HG02870 (cell line): Measurements from ENCODE around the gene CRACDL.
"Not testable (repeated sequence)": the region's sequence is repeated elsewhere in the genome, so short reads cannot be mapped to it uniquely, and the experiment has no call there.

Source experiments
- ATAC-seq: cut with Tn5 transposase; IDR thresholded peaks from one replicate; pipeline ENCODE4 v1.9.1; 2021; ENCODE audit warnings: mild to moderate bottlenecking, moderate library complexity; ENCODE audit not compliant: unreplicated experiment

CRACDL gene

GRCh38 chr2:98886066-98886554 lies 49.9 kb downstream of the CRACDL start:
- no peak for ATAC-seq

DNA sequence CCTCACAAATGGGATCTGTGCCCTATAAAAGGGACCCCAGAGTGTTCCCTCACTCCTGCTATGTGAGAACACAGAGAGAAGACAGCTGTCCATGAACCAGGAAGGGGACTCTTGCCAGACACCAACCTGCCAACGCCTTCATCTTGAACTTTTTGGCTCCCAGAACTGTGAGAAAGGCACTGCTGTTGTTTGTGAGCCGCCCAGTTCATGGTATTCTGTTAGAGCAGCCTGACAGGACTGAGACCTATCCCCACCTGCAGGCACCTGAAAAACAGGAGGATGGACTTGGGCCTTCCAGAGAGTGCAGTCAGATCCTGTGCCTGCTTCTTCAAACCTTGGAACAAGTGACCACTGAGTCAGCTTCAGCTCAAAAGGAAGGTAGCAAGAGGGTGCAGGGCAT lies 51.4 kb downstream of the CRACDL start:
- no peak for ATAC-seq

DNA sequence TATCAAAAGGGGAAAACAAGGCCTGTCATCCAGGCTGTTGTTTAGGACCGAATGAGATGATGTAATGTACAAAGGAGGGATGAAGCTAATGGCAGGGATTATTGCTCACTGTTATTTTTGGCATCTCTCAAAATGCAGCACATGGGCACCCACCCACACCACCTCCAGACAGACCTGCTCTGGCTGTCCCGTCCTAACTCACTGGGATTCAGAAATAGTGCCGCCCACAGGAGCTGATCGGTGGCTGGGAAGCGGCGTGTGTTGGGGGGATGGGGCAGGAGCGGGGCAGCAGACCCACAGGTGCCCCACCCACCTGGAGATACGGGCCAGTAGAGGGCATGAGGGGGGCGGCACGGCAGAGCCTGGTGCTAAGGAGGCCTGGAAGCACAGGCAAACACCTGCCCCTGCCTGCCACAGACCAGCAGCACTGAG lies 52.2 kb downstream of the CRACDL start:
- no peak for ATAC-seq

- ATAC-seq, result no peak
These were observed 52.9 kb downstream of the CRACDL start for GRCh38 chr2:98882971-98883779.

DNA sequence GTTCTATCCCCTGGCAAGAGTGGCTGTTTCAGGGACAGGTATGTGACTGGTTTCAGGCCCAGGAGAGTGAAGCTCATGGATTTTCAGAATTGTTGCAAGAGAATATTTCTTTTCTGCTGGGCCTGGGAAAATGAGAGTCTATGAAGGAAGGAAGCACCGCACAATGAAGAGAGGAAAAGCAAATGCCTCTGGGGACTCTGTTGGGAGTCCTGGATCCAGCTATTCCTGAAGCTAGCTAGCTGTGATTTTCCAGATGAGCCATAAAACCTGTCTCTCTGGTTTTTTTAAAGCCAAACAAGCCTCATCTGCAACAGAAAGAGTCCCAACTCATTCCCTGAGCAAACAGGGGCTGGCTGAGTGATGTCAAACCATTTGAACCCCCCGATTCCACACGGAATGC lies 53.7 kb downstream of the CRACDL start:
- no peak for ATAC-seq

GRCh38 chr2:98881153-98881650 lies 54.8 kb downstream of the CRACDL start:
- ATAC-seq, result no peak

DNA sequence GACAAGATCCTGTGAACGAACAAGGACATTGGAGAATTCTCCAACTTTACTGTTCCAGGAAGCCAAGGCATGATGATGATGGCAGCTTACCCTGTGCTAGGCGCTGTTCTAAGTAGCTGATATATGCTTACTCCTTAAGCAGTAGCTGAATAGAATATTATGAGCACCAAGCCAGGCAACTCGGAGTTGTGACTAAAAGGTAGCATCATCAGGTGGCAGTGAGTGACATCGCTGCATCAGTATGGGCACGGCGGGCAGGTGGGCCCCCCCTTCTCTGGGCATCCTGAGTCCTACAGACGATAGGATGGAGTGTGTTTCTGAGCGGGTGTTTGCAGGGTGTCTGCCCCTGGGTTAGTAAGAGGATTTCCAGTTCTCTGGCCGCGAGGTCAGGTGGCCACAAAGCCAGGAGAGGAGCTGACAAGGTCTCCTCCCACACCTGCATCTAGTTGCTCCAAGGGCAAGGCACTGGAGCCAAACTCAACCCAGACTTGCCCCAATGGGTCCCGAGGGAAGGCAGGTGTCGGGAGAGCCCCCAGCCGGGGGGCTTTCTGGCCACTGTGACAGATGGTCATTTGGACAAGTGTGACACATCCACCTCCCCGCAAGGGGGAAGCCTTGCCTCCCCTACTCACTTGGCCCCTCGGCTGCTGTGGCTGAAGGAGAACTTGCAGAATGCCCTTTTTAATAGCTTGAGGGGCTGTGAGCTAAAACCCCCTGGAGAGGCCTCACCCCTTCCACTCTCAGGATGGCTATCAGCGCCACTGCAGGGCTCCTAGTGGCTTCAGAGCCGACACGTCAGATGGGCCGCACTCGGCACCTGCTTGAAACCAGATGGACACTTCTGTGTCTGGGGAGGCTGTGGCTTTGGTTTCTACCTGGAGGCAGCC lies 55.5 kb downstream of the CRACDL start:
- no peak for ATAC-seq

GRCh38 chr2:98877658-98878057 lies 58.4 kb downstream of the CRACDL start:
- ATAC-seq, result not testable (repeated sequence)

GRCh38 chr2:98876741-98877140 lies 59.3 kb downstream of the CRACDL start:
- ATAC-seq, result no peak

- no peak for ATAC-seq
These were observed 60.3 kb downstream of the CRACDL start for GRCh38 chr2:98875746-98876145.

- ATAC-seq, result no peak
These were observed 60.8 kb downstream of the CRACDL start for GRCh38 chr2:98875081-98875728.

DNA sequence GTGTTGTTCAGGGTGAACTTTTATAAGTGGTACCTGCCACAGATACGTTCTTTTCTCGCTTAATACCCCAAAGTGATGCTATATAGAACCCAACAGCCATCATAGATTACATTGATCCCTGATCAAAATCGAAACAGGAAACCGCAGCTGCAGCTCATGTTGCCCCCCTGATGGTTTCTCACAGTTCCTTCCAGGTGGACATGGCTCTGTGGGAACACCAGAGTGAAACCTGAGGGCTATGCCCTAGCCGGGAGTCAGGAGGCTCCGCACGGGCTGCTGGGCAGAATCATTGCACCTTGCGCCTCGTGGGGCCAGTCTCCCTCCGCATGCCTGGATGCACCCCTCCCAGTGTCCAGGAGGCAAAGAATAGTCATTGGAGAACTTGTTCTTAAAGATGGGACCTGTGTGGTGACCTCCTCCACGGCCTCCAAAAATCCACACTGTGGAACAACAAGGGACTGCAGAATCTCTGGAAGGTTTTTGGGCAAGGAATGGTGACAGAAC lies 61.8 kb downstream of the CRACDL start:
- no peak for ATAC-seq

GRCh38 chr2:98872526-98872925 lies 63.5 kb downstream of the CRACDL start:
- no peak for ATAC-seq

DNA sequence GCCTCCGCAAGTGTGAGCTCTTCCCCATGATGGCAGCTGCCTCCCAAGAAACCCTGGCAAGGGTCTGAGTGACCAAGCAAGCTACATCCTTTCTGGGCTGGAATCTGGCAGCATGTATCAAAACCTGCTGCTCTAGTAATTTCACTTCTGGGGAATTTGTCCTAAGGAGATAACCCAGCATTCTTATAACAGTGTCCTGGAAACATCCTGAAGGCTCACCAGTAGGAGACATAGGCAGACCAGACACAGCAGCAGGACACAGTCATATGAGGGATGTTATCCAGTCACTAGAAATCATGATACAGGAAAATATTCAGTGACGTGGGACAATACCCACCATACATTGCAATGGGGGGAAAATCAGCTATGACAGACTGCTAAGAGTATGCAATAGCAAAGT lies 64.5 kb downstream of the CRACDL start:
- ATAC-seq, result no peak

GRCh38 chr2:98870516-98871158 lies 65.4 kb downstream of the CRACDL start:
- no peak for ATAC-seq

GRCh38 chr2:98869870-98870269 lies 66.2 kb downstream of the CRACDL start:
- ATAC-seq, result no peak

DNA sequence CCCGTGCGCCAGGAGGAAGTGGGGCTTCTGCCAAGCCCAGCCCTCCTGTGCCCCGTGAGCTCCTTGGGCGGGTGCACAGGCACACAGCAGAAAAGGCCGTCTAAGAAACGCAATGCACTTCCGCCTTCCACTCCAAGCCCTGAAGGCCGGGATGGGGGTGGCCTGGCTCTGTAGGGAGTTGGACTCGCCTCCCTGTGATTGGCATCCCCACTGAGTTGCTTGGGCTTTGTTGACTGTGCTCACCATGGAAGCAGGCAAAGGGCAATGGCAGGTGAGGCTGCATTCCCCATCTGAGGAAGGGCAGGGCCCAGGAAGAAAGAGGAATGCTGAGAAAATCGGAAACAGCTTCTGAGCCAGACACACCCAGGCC lies 66.8 kb downstream of the CRACDL start:
- ATAC-seq, result no peak

DNA sequence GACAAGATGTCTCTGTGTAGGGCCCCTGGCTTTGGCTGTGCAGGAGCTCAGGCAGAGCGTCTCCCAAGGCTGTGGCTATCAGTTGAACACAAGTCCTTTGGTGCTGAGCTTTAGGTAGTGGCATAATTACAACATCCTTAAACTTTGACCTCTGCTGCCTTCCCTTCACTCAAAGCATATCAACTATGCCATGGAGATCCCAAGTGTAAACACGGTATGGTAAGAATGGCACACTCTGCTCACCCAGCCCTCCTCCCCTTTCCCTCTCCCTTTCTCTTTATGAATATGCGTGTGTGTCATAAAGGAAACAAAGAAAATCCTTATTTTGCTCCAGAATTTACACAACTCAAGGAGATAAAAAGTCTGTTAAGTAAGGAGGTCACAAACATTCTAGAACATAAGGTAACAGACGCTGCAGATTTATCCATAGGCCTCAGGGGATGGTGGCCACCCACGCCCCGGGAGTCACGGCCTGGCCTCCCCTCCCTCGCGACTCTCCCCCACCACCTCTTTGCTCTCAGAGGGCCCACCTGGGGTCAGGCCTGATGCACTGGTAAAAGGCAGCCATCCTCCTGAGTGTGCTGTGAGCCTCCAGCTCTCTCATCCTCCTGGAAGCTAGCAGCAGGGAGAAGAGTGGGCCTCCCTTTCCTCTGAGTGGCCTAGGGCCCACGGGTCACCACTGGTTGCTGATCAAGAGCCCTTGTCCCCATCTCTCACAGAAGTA lies 67.3 kb downstream of the CRACDL start:
- no peak for ATAC-seq

- ATAC-seq, result no peak
These were observed 68.3 kb downstream of the CRACDL start for GRCh38 chr2:98867539-98868309.
